GM19240 (cell line): ENCODE measurements around the gene MSRB3.

Source experiments
- DNase-seq: peaks from one replicate; pipeline ENCODE4 v3.0.0; 2011; ENCODE audit warnings: low spot score; ENCODE audit not compliant: insufficient read length

The MSRB3 gene

DNA sequence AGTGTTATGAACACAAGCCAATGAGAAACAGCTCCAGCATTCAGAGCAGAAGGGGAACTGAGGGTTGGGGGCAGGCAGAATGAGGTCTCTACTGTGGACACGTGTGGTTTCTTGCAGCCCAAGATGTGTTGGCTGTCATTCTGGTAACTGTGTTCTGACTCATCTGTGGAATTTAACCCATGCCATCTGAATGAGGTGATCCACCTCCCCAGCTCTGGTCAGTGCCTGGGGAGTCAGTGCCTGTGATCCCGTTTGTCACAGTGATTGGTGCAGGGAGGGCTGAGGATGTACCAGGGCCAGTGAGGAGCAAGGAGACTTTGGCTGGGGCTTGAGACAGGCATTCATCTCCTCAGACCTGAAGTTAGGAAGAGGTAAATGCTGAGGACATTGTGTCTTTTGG lies 216.8 kb downstream of the MSRB3 start:
- DNase-seq: no peak

GRCh38 chr12:65496617-65497016 lies 218.1 kb downstream of the MSRB3 start:
- no peak for DNase-seq

DNA sequence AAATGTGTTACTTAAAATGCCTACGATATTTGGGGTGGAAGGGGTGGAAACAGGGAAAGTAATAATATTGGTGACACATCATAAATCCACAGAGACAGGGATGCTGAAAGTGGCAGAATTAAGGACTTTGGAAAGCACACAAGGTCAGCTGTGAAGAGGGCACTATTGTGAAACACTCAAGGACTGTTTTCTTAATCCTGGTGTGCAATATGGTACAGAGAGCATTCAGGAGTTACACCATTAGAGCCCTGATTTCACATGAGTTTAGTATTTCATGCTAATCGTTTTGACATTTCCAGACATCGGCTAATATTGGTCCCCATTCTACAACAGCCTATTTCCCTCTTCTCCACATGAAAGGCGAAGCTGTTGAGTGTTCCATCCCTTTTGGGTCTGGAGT lies 219.2 kb downstream of the MSRB3 start:
- no peak for DNase-seq

- no peak for DNase-seq
Observed at GRCh38 chr12:65499167-65499566, 220.7 kb downstream of the MSRB3 start.

GRCh38 chr12:65500091-65500900 lies 221.8 kb downstream of the MSRB3 start:
- no peak for DNase-seq

GRCh38 chr12:65501093-65501621 lies 222.7 kb downstream of the MSRB3 start:
- no peak for DNase-seq

GRCh38 chr12:65501935-65502334 lies 223.5 kb downstream of the MSRB3 start:
- DNase-seq: no peak

DNA sequence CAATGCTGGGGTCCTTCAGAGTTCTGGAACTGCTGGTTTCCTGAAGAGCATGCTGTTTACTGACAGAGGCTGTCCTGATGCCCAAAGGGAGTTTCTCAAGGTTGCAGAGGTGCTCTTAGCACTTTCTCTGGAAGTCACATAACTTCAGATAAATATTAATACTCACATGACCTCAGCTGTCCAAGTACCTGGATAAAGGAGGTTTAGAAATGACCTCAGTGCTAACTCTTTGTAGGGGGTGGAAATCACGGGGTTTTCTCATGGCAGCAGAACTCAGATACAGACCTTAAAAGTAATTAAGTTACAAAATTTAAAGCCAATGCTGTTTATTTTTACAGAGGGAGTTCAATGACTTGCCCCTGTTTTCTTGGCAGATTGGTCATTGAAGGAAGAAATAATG lies 225.9 kb downstream of the MSRB3 start:
- DNase-seq: no peak

DNA sequence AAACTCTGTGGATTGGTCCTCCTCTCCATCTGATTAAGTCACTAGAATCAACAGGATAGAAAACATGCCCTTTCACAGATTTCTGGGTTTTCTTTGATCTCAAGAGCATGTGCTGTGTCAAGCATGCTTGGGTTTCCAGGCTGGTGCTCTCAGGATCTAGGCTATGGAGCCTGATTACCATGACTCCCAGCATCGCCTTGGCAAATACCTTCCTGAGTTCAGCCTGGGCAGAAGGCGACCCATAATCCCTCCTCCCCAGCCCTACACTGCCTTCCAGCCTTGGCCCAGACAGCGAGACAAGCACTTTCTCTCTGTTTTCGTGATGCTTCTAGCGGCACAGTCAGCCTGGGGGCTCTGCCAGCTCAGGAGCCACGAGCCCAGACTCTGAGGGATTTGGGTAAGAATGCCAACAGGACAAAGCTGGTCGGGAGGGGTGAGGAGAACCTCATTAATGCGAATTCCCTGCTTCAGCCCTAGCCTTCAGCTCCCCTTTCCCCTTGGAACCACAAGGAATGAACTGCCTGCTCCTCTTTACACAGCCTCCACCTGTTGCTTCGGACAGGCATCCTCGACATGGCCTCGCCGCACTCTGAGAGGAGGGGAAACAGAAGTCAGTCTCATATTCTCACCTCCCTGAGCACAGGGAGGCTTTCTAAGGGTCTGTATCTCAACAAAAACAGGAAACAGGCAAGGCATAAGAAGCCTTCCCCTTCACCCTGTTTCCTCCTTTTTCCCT lies 227.1 kb downstream of the MSRB3 start:
- no peak for DNase-seq

DNA sequence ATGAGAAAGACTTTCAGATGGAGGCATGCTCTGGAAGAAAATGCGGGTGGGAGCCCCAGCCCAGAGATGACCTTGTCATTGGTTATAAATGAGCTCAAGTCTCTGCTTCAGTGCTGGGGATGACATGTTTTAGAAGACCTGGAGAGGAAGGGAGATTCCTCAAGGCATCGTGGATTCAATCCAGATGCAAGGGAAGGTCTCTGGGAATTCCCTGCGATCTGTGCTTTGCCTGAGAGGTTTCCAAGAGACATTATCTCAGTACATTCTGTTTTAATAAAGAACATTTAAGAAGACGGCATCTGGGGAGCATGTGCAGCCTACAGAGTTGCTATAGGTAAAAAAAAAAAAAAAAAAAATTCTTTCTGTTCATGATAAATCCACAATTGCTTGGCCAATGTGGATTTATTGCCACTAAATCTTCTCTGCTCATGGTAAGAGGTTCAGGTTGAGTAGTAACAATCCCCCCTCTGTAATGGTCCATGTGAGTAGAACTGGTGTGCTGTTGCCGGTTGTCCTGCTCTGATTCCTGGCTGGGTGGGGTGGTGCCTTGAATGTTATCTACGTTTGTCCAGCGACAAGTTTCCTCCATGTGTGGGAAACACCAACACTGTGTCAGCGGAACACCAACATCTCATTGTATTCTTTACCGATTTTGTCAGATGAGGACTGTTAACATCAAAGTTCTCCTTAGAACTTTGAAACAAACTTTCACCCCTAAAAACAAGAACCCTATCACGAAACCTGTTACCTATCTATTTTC lies 230.0 kb downstream of the MSRB3 start:
- DNase-seq: no peak

DNA sequence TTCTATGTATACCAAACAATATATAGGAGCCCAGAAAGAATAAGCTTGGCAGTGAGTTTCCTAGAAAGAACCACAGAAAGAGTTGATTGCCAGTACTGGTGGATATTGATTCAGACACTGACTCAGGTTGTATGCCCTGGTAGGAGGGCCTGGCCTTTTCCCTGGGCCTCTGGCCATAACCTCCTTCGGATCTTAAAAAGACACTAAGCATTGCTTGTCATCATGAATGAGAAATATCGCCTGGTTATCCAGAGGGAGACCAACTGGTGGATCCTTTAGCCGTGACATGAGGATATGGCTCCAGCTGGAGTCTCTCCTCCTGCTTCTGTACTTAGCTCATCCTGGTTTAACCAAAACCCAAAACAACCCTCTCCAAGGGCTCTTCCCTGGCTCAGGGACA lies 231.5 kb downstream of the MSRB3 start:
- no peak for DNase-seq

GRCh38 chr12:65510584-65511050 lies 232.1 kb downstream of the MSRB3 start:
- DNase-seq: no peak

GRCh38 chr12:65511134-65511834 lies 232.8 kb downstream of the MSRB3 start:
- DNase-seq: no peak

- DNase-seq: no peak
Observed at GRCh38 chr12:65511912-65512311, 233.4 kb downstream of the MSRB3 start.
